ENCODE results near the gene DNM3.
"Not testable (repeated sequence)": the region's sequence is repeated elsewhere in the genome, so short reads cannot be mapped to it uniquely, and the experiment has no call there.

Gene DNM3

DNA sequence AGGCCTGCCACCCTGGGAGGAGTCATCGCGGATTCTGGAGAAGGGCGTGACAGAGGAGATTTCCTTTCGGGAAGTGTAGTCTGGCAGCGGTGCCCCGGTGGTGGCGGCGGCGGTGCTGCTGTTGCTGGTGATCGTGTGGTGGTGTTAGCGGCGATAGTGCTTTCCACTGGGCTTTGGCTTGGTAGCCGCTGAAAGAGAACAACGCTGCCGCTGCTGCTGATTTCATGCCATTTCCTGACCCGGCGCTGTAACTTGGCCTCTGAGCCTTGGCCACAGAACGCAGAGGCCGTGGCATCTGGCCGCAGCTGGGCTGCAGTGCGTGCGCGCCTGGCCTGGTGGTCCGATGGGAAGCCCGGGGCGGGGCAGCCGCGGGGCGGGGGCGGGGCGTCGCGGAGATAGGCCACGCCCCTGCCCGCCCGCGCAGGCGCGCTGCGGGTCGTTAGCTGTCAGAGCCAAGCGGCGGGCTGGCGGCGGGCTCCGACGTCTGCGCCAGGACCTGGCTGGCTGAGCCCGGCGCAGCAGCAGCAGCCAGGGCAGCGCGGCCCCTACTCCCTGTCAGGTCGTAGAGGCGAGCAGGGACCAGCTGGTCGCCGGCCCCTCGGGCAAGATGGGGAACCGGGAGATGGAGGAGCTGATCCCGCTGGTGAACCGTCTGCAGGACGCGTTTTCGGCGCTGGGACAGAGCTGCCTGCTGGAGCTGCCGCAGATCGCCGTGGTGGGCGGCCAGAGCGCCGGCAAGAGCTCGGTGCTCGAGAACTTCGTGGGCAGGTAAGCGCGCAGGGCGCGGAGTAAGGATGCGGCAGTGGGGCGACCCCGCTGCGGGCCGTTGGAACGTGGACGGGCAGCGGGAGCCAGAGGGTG lies at the start of gene DNM3:
Gene DNM3, plus strand, starts transcription at position 449 of the 861 bp plus-strand sequence. Its CDS starts 159 bp downstream, at position 608.
- peak; percentile 74 for DNase-seq (ENCODE audit: low read depth)

DNA sequence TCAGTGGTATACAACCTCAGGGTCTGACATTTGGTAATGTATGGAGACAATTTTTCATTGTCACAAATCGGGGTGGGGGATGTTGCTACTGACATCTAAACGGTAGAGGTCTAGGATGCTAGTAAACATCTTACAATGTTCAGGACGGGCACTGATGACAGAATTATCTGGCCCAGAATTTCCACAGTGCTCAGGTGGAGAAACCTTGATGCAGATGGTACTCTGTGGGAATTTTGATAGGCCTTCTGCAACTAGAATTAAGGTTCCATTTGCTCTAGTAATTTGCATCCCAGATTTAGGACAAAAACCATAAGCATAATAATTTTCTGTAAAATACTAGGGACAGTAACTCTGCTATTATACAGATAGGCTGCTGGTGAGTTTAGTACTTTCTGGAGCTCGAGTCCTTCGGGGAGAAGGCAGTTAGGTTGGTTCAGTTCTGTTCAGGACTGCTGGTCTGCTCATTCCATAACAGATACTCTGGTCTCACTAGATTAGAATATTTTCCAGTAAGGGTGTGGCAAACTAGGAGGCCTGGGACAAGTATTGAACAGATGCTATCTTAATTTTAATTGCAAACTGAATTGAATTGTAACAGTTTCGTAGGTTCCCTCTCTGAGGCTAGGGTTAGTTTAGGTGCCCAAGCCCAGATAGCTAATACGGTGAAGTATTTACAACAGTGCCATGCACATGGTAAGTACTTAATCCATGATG lies 48.5 kb upstream of the DNM3 start:
- DNase-seq (ENCODE audit: low read depth): no peak

- no peak for DNase-seq (ENCODE audit: low read depth)
Observed at GRCh38 chr1:171793636-171794035, 47.7 kb upstream of the DNM3 start.

- peak; percentile 22 for DNase-seq (ENCODE audit: low read depth)
Observed at GRCh38 chr1:171794085-171794484, 47.2 kb upstream of the DNM3 start.

DNA sequence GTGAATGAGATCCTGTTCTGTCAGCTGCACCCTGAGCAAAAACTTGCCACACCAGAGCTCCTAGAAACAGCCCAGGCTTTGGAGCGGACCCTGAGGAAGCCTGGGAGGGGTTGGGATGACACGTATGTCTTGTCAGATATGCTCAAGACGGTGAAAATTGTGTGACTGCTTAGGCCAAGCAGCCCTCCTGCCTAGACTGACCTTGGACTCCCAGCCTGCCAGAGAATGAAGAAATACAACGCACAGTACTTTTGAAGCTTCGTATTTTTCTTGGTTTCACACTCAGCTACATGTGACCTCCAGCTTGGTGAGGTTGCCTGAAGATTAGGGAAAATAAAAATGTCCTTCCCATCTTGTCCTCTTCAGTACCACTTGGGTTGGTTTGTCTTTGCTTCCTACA lies 44.7 kb upstream of the DNM3 start:
- no peak for DNase-seq (ENCODE audit: low read depth)

DNA sequence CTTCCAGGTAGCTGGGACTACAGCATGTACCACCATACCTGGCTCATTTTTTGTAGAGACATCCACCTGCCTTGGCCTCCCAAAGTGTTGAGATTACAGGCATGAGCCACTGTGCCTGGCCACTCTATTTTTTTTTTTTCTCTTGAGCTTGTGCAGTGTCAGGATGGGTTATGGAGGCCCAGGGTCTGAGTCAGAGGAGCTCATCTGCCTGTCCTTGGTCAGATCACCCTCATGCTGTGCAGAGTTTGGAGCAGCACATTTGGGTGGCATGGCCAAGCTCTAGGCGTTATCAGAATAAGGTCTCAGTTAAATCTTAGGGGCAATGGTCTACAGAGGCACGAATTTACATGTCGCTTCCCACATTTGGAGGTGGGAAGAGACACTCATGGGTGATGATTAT lies 43.0 kb upstream of the DNM3 start:
- DNase-seq (ENCODE audit: low read depth): no peak

DNA sequence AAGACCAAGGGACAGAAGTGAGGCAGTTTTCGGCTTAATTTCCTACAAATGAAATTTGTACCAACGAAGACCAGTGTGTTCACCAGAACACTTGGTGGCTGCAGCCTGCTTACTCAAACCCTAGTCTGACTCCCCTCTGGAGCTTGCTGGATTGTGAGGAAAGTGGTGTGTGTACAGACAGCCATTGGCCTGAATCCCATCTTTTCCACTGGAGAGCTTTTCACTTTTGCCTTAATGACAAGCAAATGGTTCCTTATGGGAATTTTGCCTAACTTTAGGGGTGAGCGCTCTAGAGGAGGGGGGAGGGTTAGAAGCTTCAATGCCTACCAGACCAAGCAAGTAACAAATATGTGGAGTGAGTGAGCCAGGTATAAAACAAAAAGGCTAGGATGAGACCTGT lies 42.5 kb upstream of the DNM3 start:
- DNase-seq (ENCODE audit: low read depth): no peak

GRCh38 chr1:171799166-171799565 lies 42.1 kb upstream of the DNM3 start:
- DNase-seq (ENCODE audit: low read depth): no peak

DNA sequence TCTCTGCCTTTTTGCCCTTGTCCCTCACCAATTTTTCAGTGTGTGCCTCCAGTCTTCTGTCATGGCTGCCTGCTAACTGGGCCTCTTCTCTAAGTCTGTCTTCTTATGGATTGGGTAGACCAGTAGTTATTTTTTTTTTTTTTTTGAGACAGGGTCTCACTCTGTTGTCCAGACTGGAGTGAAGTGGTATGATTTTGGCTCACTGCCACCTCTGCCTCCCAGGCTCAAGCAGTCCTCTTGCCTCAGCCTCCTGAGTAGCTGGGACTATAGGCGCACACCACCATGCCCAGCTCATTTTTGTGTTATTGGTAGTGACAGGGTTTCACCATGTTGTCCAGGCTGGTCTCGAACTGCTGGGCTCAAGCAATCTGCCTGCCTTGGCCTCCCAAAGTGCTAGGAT lies 41.6 kb upstream of the DNM3 start:
- not testable (repeated sequence) for DNase-seq (ENCODE audit: low read depth)

DNA sequence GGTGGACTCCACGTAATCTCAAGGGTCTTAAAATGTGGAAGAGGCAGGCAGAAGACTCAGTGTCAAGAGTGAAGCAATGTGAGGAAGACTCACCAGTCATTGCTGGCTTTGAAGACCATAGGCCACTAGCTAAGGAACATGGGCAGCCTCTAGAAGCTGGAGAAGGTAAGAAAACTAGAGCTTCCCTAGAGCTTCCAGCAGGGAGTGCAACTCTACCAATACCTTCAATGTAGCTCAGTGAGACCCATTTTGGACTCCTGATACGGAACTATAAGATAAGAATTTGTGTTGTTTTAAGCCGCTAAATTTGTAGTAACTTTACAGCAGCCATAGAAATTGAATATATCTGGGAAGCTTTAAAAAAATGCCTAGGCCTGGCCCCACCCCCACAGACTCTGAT lies 41.0 kb upstream of the DNM3 start:
- no peak for DNase-seq (ENCODE audit: low read depth)

- no peak for DNase-seq (ENCODE audit: low read depth)
Observed at GRCh38 chr1:171800851-171801250, 40.4 kb upstream of the DNM3 start.

DNA sequence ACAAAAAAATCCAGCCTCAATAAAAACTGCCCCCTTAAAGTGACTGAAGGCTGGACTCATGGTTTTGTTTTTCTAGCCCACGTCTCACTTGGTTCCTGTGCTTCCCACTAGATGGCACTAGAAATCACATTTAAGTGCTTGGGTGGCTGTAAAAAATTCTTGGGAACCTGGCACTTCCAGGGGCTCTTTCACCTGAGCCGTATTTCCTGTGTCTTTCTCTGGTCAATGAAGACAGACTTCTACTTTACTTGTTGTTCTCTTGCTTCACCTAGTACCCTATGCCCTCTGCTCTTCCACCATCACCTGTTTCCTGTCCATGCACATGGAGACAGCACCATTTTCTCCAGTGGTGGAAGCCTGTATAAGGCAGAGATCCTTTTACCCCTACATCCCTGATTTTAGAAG lies 39.8 kb upstream of the DNM3 start:
- DNase-seq (ENCODE audit: low read depth): no peak

DNA sequence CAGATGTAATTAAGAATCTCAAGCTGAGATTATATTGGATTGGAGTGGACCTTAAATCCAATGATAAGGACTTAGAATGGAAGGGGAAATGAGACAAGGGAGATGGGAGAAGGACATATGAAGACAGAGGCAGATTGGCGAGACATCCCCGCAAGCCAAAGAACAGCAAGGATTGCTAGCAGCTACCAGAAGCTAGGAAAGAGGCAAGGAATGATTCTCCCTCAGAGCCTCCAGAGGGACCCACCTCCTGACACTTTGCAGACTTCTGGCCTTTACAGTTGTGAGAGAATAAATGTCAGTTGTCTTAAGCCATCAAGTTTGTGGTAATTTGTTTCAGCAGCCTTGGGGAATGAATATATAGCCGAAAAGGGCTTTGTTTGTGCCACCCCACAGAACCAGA lies 39.1 kb upstream of the DNM3 start:
- no peak for DNase-seq (ENCODE audit: low read depth)

DNA sequence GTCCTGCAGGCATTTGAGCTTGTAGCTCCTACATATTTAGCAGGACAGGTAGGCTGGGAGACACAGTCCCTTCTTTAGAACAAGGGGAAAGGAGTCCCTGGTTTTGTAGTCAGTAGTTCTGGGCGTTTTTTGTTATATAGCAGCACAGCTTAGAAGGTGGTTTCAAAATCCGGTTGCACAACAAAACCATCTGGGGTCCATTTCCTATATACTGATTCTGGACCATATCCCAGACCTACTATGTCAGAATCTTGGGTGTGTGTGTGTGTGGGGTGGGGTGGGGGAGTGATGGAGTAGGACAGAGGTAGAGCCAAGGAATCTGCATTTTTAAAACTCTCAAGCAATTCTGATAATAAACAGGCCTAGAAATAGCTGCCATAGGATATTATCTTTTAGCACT lies 38.3 kb upstream of the DNM3 start:
- DNase-seq (ENCODE audit: low read depth): no peak

DNA sequence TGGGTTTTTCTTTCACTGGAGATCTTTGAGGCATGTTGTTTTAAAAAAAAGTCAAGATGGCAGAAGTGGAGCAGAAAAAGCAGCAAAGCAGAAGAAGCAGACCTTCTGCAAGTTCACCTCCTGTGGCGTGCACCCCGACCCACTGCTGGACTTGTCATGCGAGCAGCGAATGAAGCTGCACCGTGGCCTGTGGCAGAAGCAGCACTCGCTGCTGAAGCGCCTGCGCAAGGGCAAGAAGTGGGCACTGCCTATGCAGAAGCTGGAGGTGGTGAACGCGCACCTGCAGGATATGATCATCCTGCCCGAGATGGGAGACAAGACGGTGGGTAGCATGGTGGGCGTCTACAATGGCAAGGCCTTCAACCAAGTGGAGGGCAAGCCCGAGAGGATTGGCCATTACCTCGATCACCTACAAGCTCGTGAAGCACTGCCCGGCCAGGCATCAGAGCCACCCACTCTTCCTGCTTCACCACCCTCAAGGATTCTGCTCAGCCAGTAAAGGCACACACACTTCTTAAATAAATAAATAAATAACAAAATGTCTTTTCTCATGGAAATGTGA lies 37.8 kb upstream of the DNM3 start:
- DNase-seq (ENCODE audit: low read depth): no peak

GRCh38 chr1:171805395-171806115 lies 35.7 kb upstream of the DNM3 start:
- no peak for DNase-seq (ENCODE audit: low read depth)

GRCh38 chr1:171807556-171807955 lies 33.7 kb upstream of the DNM3 start:
- no peak for DNase-seq (ENCODE audit: low read depth)

DNA sequence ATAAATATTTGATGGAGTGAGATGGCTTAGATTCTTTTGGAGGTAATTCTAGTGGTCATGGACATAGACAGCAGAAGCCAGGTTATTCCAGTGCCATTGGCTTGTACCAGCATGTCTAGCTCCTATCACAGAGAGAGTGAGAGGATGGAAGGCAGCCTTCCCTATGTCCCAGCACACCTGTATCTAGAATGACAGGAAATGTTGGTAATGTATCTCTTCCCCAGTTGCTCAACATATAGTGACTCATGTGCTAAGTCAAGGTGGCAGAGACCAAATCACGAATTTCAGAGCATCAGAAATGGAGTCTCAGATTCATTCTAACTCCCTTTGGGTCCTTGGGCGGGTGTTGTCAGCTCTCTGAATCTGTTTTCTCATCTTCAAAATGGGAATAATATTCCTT lies 31.5 kb upstream of the DNM3 start:
- no peak for DNase-seq (ENCODE audit: low read depth)

GRCh38 chr1:171811672-171812071 lies 29.6 kb upstream of the DNM3 start:
- no peak for DNase-seq (ENCODE audit: low read depth)

DNA sequence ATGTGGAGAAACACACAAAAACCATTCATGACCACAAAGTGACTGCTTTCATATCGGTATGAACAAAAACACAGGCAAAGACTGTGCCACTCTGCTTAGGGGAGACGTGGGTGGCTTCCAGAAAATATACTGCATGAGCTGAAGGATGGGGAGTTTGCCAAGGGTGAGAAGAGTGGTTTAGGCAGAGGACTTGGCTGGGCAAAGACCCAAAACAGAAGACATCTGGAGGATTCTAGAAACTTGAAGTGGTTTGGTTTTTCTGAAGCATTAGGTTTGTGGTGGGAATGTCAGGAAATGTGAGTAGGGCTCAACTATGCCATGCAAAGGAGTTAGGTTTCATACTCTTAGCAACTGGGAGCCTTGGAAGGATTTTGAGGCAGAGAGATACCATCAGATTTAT lies 26.6 kb upstream of the DNM3 start:
- no peak for DNase-seq (ENCODE audit: low read depth)

GRCh38 chr1:171816300-171816901 lies 24.9 kb upstream of the DNM3 start:
- no peak for DNase-seq (ENCODE audit: low read depth)

Data from activated T-helper 9 cell treated with anti-CD3 and anti-CD28 coated beads, Interleukin-2, amount 50 U/mL, for 16 hours (primary cell).